ENCODE measurements around the gene TBC1D19.

GRCh38 chr4:26596843-26597242 lies 13.0 kb downstream of the TBC1D19 start:
- TF ChIP-seq CTCF (conservative IDR thresholded peaks at IDR 0.05; ENCODE audit: low read length) (no peak), EZH2phosphoT487 (IDR thresholded peaks at IDR 0.05; ENCODE audit: borderline replicate concordance) (no peak)

All from Loucy (cell line).